ENCODE results near the gene LRBA.

Gene LRBA

GRCh38 chr4:150619042-150619441 is 396.0 kb downstream of the LRBA start:
- DNase-seq (ENCODE audit: extremely low read depth in 1 of 2, low read depth in 1 of 2) = no peak

- no peak for DNase-seq (ENCODE audit: extremely low read depth in 1 of 2, low read depth in 1 of 2)
These were observed 406.0 kb downstream of the LRBA start for GRCh38 chr4:150609131-150609530.

- DNase-seq (ENCODE audit: extremely low read depth in 1 of 2, low read depth in 1 of 2) = no peak
These were observed 414.2 kb downstream of the LRBA start for GRCh38 chr4:150600812-150601445.

- no peak for DNase-seq (ENCODE audit: extremely low read depth in 1 of 2, low read depth in 1 of 2)
These were observed 415.5 kb downstream of the LRBA start for GRCh38 chr4:150599547-150599946.

- no peak for DNase-seq (ENCODE audit: extremely low read depth in 1 of 2, low read depth in 1 of 2)
These were observed 416.2 kb downstream of the LRBA start for GRCh38 chr4:150598909-150599308.

GRCh38 chr4:150593996-150594395 is 421.1 kb downstream of the LRBA start:
- no peak for DNase-seq (ENCODE audit: extremely low read depth in 1 of 2, low read depth in 1 of 2)

GRCh38 chr4:150591904-150592303 is 423.2 kb downstream of the LRBA start:
- DNase-seq (ENCODE audit: extremely low read depth in 1 of 2, low read depth in 1 of 2) = no peak

GRCh38 chr4:150591406-150591805 is 423.7 kb downstream of the LRBA start:
- DNase-seq (ENCODE audit: extremely low read depth in 1 of 2, low read depth in 1 of 2) = no peak

- no peak for DNase-seq (ENCODE audit: extremely low read depth in 1 of 2, low read depth in 1 of 2)
These were observed 424.5 kb downstream of the LRBA start for GRCh38 chr4:150590631-150591030.

GRCh38 chr4:150589157-150589556 is 425.9 kb downstream of the LRBA start:
- no peak for DNase-seq (ENCODE audit: extremely low read depth in 1 of 2, low read depth in 1 of 2)

GRCh38 chr4:150588316-150588715 is 426.8 kb downstream of the LRBA start:
- no peak for DNase-seq (ENCODE audit: extremely low read depth in 1 of 2, low read depth in 1 of 2)

- no peak for DNase-seq (ENCODE audit: extremely low read depth in 1 of 2, low read depth in 1 of 2)
These were observed 428.8 kb downstream of the LRBA start for GRCh38 chr4:150586162-150586810.

GRCh38 chr4:150585611-150586010 is 429.5 kb downstream of the LRBA start:
- DNase-seq (ENCODE audit: extremely low read depth in 1 of 2, low read depth in 1 of 2) = no peak

GRCh38 chr4:150584111-150584915 is 430.8 kb downstream of the LRBA start:
- DNase-seq (ENCODE audit: extremely low read depth in 1 of 2, low read depth in 1 of 2) = no peak

- DNase-seq (ENCODE audit: extremely low read depth in 1 of 2, low read depth in 1 of 2) = no peak
These were observed 431.6 kb downstream of the LRBA start for GRCh38 chr4:150583287-150584110.

GRCh38 chr4:150582873-150583286 is 432.2 kb downstream of the LRBA start:
- DNase-seq (ENCODE audit: extremely low read depth in 1 of 2, low read depth in 1 of 2) = no peak

- DNase-seq (ENCODE audit: extremely low read depth in 1 of 2, low read depth in 1 of 2) = no peak
These were observed 432.8 kb downstream of the LRBA start, which contains the start of gene MAB21L2 for GRCh38 chr4:150582146-150582872. MAB21L2 (plus strand) TSS chr4:150582151; CDS start chr4:150583030, 879 bp downstream.

- DNase-seq (ENCODE audit: extremely low read depth in 1 of 2, low read depth in 1 of 2) = no peak
These were observed 433.4 kb downstream of the LRBA start for GRCh38 chr4:150581641-150582051.

- no peak for DNase-seq (ENCODE audit: extremely low read depth in 1 of 2, low read depth in 1 of 2)
These were observed 434.0 kb downstream of the LRBA start for GRCh38 chr4:150581056-150581605.

- no peak for DNase-seq (ENCODE audit: extremely low read depth in 1 of 2, low read depth in 1 of 2)
These were observed 434.8 kb downstream of the LRBA start for GRCh38 chr4:150580306-150580705.
